ENCODE results near the gene PIP5K1B. TPM values are rescaled to one million over a fixed set of nuclear protein-coding genes. Genes with fewer than 3 reads are reported as not detected.

The PIP5K1B gene
- total and polyA plus RNA-seq, 10 of the 15 experiments (the other 5 are each of a cell fraction or from before 2014, with no cell fraction given): 6.8 to 16.3 (median 10.6) TPM

DNA sequence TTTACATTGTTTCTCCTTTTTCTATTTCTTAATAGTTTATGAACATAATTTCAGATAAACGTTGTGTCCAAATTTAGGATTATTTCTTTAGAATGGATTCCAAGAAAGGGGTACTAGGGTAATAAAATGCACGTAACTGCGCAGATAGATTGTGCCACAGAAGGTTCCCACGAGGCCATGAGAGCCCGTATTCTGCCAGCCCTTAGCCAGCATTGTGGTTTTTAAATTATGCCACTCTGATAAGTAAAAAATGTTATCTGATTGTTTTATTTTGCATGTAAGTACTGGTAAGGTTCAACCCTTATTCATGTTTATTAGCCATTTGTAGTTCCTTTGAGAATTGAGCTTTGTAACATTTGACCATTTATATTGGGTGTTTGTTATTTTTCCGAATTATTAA lies 220.1 kb downstream of the PIP5K1B start:
- SMC1A ChIA-PET (ENCODE audit: uncharacterized antibody, unreplicated experiment): interaction anchor here (1.4 kb wide), 1 partner anchor 25 kb away, joined by 3 read pairs; no protein-coding TSS in a partner anchor
- no TSS peak for BruUV-seq (replicated peaks)
- 66% methylated on average over 6 of the region's 6 CpGs for WGBS (ENCODE audit: insufficient coverage, insufficient replicate concordance, low lambda C conversion rate, missing lambda C conversion rate)
- Histone ChIP-seq H3K4me1 (ENCODE audit: control insufficient read depth, insufficient read depth, low read length) (no peaks in the 10 kb centered on the region), H4K20me1 (ENCODE audit: control insufficient read depth, insufficient read depth) (no peaks in the 10 kb centered on the region), H3K9me3 (replicated peaks; ENCODE audit: control insufficient read depth, insufficient read depth, low read length) (no peaks in the 10 kb centered on the region), H3K4me2 (ENCODE audit: control insufficient read depth, insufficient read depth) (no peak overlapping the region), H3K4me3 (no peak overlapping the region), H3K27ac (ENCODE audit: control insufficient read depth, insufficient read depth) (no peak overlapping the region), H3K79me2 (ENCODE audit: control insufficient read depth, insufficient read depth, low read length) (no peaks in the 10 kb centered on the region), H3K36me3 (ENCODE audit: control insufficient read depth in 2 of 2, insufficient read depth in 2 of 2, low read length in 1 of 2) (peaks cover 0 to 6% of the 10 kb centered on the region in 2 experiments; a peak in 2 of 4 replicates), H3K27me3 (replicated peaks in 1 of 2; ENCODE audit: control insufficient read depth in 2 of 2, insufficient read depth in 2 of 2, low read length in 1 of 2) (no peaks in the 10 kb centered on the region), H3K9ac (ENCODE audit: control insufficient read depth, insufficient read depth, low read length) (no peak overlapping the region), H2AFZ (ENCODE audit: control insufficient read depth, low read depth, low read length) (no peak overlapping the region)
- intact Hi-C loops (cut with micrococcal nuclease; ENCODE audit: unreplicated experiment) (no loop called here), in situ Hi-C loops (cut with MboI) (no loop called here)
- no peak for DNase-seq (ENCODE audit: low read depth, low spot score)
- CTCF ChIA-PET: interaction anchor here (1.1 kb wide), 1 partner anchor 9 kb away, joined by 3 read pairs; no protein-coding TSS in a partner anchor
- RAD21 ChIA-PET (ENCODE audit: unreplicated experiment): no interaction called here
- TF ChIP-seq, protein P1, sequence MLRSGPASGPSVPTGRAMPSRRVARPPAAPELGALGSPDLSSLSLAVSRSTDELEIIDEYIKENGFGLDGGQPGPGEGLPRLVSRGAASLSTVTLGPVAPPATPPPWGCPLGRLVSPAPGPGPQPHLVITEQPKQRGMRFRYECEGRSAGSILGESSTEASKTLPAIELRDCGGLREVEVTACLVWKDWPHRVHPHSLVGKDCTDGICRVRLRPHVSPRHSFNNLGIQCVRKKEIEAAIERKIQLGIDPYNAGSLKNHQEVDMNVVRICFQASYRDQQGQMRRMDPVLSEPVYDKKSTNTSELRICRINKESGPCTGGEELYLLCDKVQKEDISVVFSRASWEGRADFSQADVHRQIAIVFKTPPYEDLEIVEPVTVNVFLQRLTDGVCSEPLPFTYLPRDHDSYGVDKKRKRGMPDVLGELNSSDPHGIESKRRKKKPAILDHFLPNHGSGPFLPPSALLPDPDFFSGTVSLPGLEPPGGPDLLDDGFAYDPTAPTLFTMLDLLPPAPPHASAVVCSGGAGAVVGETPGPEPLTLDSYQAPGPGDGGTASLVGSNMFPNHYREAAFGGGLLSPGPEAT (IDR thresholded peaks at IDR 0.05; ENCODE audit: low read depth): no peak
- TF ChIP-seq GABPA (IDR thresholded peaks at IDR 0.05; ENCODE audit: low read depth) (no peak), KDM1A (IDR thresholded peaks at IDR 0.05; ENCODE audit: borderline replicate concordance) (no peak), NR2F1 (conservative IDR thresholded peaks at IDR 0.05) (no peak), NFYA (IDR thresholded peaks at IDR 0.05; ENCODE audit: borderline replicate concordance, low read depth, low read length) (no peak)
- TF ChIP-seq, protein P2, sequence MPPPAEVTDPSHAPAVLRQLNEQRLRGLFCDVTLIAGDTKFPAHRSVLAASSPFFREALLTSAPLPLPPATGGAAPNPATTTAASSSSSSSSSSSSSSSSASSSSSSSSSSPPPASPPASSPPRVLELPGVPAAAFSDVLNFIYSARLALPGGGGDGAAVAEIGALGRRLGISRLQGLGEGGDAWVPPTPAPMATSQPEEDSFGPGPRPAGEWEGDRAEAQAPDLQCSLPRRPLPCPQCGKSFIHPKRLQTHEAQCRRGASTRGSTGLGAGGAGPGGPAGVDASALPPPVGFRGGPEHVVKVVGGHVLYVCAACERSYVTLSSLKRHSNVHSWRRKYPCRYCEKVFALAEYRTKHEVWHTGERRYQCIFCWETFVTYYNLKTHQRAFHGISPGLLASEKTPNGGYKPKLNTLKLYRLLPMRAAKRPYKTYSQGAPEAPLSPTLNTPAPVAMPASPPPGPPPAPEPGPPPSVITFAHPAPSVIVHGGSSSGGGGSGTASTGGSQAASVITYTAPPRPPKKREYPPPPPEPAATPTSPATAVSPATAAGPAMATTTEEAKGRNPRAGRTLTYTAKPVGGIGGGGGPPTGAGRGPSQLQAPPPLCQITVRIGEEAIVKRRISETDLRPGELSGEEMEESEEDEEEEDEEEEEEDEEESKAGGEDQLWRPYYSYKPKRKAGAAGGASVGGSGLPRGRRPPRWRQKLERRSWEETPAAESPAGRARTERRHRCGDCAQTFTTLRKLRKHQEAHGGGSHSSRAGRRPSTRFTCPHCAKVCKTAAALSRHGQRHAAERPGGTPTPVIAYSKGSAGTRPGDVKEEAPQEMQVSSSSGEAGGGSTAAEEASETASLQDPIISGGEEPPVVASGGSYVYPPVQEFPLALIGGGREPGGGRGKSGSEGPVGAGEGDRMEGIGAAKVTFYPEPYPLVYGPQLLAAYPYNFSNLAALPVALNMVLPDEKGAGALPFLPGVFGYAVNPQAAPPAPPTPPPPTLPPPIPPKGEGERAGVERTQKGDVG (CRISPR knock-in tag; IDR thresholded peaks at IDR 0.05): no peak
- FAIRE-seq: no peak
- POLR2A ChIA-PET: no interaction called here
- no peak for ATAC-seq
